GM19395 (cell line): ENCODE data around the gene WDR64.

Source experiments
- ATAC-seq: cut with Tn5 transposase; IDR thresholded peaks from one replicate; pipeline ENCODE4 v1.9.1; 2021; ENCODE audit warnings: mild to moderate bottlenecking, moderate library complexity; ENCODE audit not compliant: unreplicated experiment

The WDR64 gene

GRCh38 chr1:241630899-241631298 lies 21.2 kb upstream of the WDR64 start:
- ATAC-seq, result no peak

GRCh38 chr1:241631674-241632073 lies 20.4 kb upstream of the WDR64 start:
- ATAC-seq, result no peak

GRCh38 chr1:241632987-241633386 lies 19.1 kb upstream of the WDR64 start:
- ATAC-seq, result no peak

- no peak for ATAC-seq
Measured at GRCh38 chr1:241635556-241636152, 16.4 kb upstream of the WDR64 start.

- ATAC-seq, result no peak
Measured at GRCh38 chr1:241636291-241636690, 15.8 kb upstream of the WDR64 start.

- no peak for ATAC-seq
Measured at GRCh38 chr1:241637046-241637590, 15.0 kb upstream of the WDR64 start.

- ATAC-seq, result no peak
Measured at GRCh38 chr1:241637604-241638003, 14.5 kb upstream of the WDR64 start.

GRCh38 chr1:241638099-241638682 lies 13.9 kb upstream of the WDR64 start:
- no peak for ATAC-seq

GRCh38 chr1:241638909-241639622 lies 13.0 kb upstream of the WDR64 start:
- ATAC-seq, result peak; percentile 18

GRCh38 chr1:241639623-241640148 lies 12.4 kb upstream of the WDR64 start:
- ATAC-seq, result peak; percentile 58

GRCh38 chr1:241640149-241640866 lies 11.8 kb upstream of the WDR64 start, which contains the start of the genes CHML and OPN3:
Gene CHML, minus strand, starts transcription at chr1:241640369. Its CDS starts 4,603 bp downstream, at chr1:241635766.
Gene OPN3, minus strand, starts transcription at chr1:241640369. Its CDS starts 115 bp downstream, at chr1:241640254.
- ATAC-seq, result peak; percentile 78

- ATAC-seq, result no peak
Measured at GRCh38 chr1:241640867-241641622, 11.0 kb upstream of the WDR64 start.

- no peak for ATAC-seq
Measured at GRCh38 chr1:241641773-241642592, 10.1 kb upstream of the WDR64 start.

GRCh38 chr1:241642593-241642944 lies 9.5 kb upstream of the WDR64 start:
- no peak for ATAC-seq

GRCh38 chr1:241644259-241644658 lies 7.8 kb upstream of the WDR64 start:
- ATAC-seq, result no peak

GRCh38 chr1:241645199-241645598 lies 6.9 kb upstream of the WDR64 start:
- no peak for ATAC-seq

- ATAC-seq, result no peak
Measured at GRCh38 chr1:241646201-241646600, 5.9 kb upstream of the WDR64 start.

GRCh38 chr1:241647658-241648057 lies 4.4 kb upstream of the WDR64 start:
- no peak for ATAC-seq

GRCh38 chr1:241648159-241648558 lies 3.9 kb upstream of the WDR64 start:
- no peak for ATAC-seq
